EH (cell line): Measurements from ENCODE around the gene RBPJ.
A peak's percentile ranks its signal among the peaks of the same experiment; 100 is the strongest.
"Not testable (repeated sequence)": the region's sequence is repeated elsewhere in the genome, so short reads cannot be mapped to it uniquely, and the experiment has no call there.

ENCODE experiments used
- DNase-seq: peaks from one replicate; pipeline ENCODE4 v3.0.0-alpha.2; 2015; ENCODE audit warnings: low read depth

Gene RBPJ

GRCh38 chr4:26302031-26302899 lies 18.5 kb upstream of the RBPJ start:
- DNase-seq = no peak

GRCh38 chr4:26303008-26303407 lies 17.8 kb upstream of the RBPJ start:
- DNase-seq = no peak

- no peak for DNase-seq
These were observed 13.6 kb upstream of the RBPJ start for GRCh38 chr4:26307037-26307800.

GRCh38 chr4:26308568-26308967 lies 12.2 kb upstream of the RBPJ start:
- DNase-seq = no peak

GRCh38 chr4:26310264-26310663 lies 10.6 kb upstream of the RBPJ start:
- DNase-seq = no peak

- DNase-seq = no peak
These were observed 9.2 kb upstream of the RBPJ start for GRCh38 chr4:26311633-26312032.

- DNase-seq = not testable (repeated sequence)
These were observed 5.4 kb upstream of the RBPJ start for GRCh38 chr4:26315316-26315932.

GRCh38 chr4:26317766-26318165 lies 3.0 kb upstream of the RBPJ start:
- peak; percentile 34 for DNase-seq

- DNase-seq = peak; percentile 100
These were observed 1.3 kb upstream of the RBPJ start for GRCh38 chr4:26319467-26319948.

- no peak for DNase-seq
These were observed 771 bp upstream of the RBPJ start for GRCh38 chr4:26319949-26320537.

GRCh38 chr4:26321373-26322221 lies 783 bp downstream of the RBPJ start:
- DNase-seq = peak; percentile 45

- DNase-seq = no peak
These were observed 1.5 kb downstream of the RBPJ start for GRCh38 chr4:26322346-26322745.

- peak; percentile 68 for DNase-seq
These were observed 3.0 kb downstream of the RBPJ start for GRCh38 chr4:26323821-26324220.

- peak; percentile 60 for DNase-seq
These were observed 4.4 kb downstream of the RBPJ start for GRCh38 chr4:26325191-26325590.

- peak; percentile 97 for DNase-seq
These were observed 6.0 kb downstream of the RBPJ start for GRCh38 chr4:26326791-26327190.

GRCh38 chr4:26330186-26330787 lies 9.5 kb downstream of the RBPJ start:
- DNase-seq = peak; percentile 67

- no peak for DNase-seq
These were observed 10.1 kb downstream of the RBPJ start for GRCh38 chr4:26330946-26331345.

GRCh38 chr4:26331380-26331950 lies 10.7 kb downstream of the RBPJ start:
- no peak for DNase-seq

GRCh38 chr4:26334366-26334765 lies 13.6 kb downstream of the RBPJ start:
- DNase-seq = no peak

- DNase-seq = no peak
These were observed 16.8 kb downstream of the RBPJ start for GRCh38 chr4:26337612-26338011.
